ENCODE measurements around the gene DCST1.

Gene DCST1

DNA sequence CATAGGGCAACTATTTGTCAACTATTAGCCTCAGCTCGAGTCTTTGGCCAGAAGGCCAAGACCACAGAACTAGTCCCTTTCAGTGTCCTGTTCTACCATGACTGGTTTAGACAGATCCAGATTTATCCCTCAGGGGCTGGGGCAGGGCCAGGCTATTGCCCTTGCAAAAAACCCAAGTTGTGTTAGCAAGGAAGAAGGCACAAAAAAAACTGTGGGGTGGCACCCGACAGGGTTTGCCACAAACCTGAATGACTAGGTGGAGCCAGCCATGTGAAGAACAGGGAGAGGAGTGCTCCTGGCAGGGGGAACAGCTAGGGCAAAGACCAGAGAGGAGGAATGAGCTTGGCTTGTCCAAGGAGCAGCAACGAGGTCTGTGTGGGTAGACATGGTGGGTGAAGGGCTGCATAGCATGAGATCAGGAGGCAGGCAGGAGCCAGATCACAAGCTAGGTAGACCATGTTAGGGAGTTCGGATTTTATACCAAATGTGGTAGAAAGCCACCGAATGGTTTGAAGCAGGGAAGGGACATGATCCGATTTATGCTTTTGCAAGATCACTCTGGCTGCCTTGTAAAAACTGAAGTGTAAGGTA is 4.3 kb downstream of the DCST1 start:
- TF ChIP-seq, protein P1, sequence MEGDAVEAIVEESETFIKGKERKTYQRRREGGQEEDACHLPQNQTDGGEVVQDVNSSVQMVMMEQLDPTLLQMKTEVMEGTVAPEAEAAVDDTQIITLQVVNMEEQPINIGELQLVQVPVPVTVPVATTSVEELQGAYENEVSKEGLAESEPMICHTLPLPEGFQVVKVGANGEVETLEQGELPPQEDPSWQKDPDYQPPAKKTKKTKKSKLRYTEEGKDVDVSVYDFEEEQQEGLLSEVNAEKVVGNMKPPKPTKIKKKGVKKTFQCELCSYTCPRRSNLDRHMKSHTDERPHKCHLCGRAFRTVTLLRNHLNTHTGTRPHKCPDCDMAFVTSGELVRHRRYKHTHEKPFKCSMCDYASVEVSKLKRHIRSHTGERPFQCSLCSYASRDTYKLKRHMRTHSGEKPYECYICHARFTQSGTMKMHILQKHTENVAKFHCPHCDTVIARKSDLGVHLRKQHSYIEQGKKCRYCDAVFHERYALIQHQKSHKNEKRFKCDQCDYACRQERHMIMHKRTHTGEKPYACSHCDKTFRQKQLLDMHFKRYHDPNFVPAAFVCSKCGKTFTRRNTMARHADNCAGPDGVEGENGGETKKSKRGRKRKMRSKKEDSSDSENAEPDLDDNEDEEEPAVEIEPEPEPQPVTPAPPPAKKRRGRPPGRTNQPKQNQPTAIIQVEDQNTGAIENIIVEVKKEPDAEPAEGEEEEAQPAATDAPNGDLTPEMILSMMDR (conservative IDR thresholded peaks at IDR 0.05; ENCODE audit: low read length) = no peak
- DNase-seq (ENCODE audit: low read depth) = no peak
- H3K4me3 ChIP-seq (ENCODE audit: low read length) = no peak overlapping the region

DNA sequence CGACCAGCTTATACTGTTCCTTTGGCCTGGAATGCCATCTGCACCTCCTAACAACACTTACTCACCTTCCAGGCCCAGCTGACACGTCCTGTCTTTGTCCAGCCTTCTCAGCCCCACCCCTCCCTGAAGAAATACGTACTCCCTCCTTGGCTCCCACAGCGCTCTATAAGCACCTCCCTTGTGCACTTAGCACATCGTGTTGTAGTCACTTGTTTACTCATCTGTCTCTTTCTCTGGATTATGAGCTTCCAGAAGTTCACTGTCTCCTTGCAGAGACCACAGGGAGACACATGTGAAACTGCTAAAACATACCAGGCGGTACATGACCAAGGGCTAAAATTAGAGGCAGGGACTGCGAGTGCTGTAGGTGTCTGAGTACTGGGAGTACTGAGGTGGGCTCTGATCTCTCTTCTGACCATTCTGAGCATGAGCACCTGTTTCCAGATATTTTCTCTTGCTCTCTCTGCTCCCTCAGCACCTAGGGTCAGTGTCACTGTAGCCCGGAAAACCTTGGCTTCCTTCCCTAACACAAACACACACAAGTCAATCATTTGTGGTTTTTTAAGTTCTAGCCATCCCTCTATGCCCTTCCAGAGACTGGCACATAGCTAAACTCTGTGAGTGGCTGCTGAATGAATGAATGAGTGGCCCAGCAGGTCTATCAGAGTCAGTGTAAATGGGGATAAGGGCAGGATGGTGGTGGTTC is 5.1 kb downstream of the DCST1 start:
- TF ChIP-seq, protein P1 (conservative IDR thresholded peaks at IDR 0.05; ENCODE audit: low read length) = no peak
- DNase-seq (ENCODE audit: low read depth) = peak; percentile 25
- H3K4me3 ChIP-seq (ENCODE audit: low read length) = no peak overlapping the region

DNA sequence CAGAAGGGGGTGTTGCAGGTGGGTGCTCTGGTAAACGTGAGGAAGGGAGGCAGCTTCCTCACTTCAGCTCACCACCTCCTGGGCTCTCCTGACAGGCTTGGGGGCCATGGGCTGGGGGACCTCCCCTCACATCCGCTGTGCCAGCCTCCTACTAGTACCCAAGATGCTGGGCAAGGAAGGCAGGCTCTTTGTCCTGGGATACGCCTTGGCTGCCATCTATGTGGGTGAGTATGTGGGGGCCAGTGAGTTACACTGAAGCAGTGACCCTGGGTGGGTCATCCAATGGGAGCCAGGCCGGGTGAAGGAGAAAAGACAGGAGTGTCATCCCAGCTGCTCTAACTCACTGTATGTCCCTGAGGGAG is 5.7 kb downstream of the DCST1 start:
- DNase-seq (ENCODE audit: low read depth) = no peak
- no peak overlapping the region for H3K4me3 ChIP-seq (ENCODE audit: low read length)
- TF ChIP-seq, protein P1 (conservative IDR thresholded peaks at IDR 0.05; ENCODE audit: low read length) = no peak

DNA sequence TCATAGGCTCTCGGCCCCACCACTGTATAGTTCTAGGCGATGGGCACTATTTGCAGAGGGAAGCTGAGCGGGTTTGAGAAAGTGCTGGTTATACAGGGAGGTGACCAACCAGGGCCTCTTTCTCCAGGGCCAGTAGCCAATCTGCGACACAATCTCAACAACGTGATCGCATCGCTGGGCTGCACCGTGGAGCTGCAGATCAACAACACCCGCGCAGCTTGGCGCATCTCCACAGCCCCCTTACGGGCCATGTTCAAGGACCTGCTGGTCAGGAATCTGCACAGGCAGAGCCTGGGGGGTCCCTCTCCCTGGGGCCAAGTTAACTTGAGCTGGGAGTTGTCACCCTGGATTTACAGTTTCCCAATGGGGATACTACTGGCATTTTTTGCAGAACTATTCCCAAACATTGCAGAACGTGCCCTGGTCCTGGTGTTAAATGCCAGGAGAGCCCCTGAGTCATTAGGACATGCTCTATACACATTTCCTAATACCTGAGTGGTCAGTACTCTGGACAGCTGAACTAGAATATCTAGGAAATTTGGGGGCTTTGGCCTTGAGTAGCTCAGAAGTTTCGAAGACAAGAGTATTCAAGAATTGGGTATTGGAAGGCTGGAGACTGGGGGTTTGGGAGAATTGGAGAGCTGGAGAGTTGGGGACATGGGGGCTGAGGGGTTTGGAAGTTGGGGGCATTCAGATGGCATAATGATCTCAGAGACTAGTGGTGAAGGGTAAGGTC is 6.9 kb downstream of the DCST1 start:
- no peak overlapping the region for H3K4me3 ChIP-seq (ENCODE audit: low read length)
- TF ChIP-seq, protein P1 (conservative IDR thresholded peaks at IDR 0.05; ENCODE audit: low read length) = no peak

DNA sequence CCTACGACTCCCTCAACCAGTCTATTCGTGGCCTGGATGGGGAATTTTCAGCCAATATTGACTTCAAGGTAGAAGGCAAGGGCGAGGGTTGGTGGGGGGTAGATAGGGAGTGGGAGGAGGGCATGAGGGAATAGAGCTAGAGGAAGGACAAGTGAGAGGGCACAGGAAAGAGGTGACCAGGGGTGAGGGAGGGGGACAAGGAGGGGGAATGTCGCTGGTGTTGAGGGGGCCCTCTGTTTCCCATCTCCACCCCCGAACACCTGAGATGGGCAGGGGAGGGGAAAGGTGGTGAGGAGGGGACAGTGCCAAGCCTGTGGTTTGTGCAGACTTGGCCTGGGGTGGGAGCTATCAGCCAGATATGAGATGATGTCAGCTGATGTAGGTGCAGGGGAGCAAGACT is 9.2 kb downstream of the DCST1 start:
- H3K4me3 ChIP-seq (ENCODE audit: low read length) = no peak overlapping the region
- TF ChIP-seq, protein P1 (conservative IDR thresholded peaks at IDR 0.05; ENCODE audit: low read length) = no peak
- no peak for DNase-seq (ENCODE audit: low read depth)

More for the DNA sequence above, 6.9 kb downstream of the DCST1 start:
- no peak for DNase-seq (ENCODE audit: low read depth)

DNA sequence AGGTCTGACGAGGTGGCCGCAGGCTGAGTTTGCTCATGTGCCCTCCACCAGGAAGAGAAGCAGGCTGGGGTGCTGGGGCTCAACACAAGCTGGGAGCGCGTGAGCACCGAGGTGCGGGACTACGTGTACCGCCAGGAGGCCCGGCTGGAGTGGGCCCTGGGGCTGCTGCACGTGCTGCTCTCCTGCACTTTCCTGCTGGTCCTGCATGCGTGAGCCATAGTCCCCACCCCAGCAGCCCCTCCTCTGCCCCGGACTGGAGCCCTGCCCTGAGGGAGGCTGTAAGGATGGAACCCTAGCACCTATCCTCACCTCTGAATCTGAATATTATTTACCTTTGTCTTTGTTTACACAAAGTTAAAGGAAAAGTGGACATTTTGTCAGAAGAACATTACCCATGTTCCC is 9.7 kb downstream of the DCST1 start:
- no peak for DNase-seq (ENCODE audit: low read depth)
- TF ChIP-seq, protein P1 (conservative IDR thresholded peaks at IDR 0.05; ENCODE audit: low read length) = no peak
- no peak overlapping the region for H3K4me3 ChIP-seq (ENCODE audit: low read length)

All from AG10803 (cell line).